SU-DHL-6 (cell line): ENCODE data around the gene TPD52L1.

Experiments
- H2AFZ ChIP-seq: fragments of 200-600 bp; sonication (generic); 2 replicates; pipeline ENCODE4 v1.6.1; 2014; ENCODE audit warnings: low read depth, mild to moderate bottlenecking, moderate library complexity, mixed read lengths, antibody characterized with exemption, low read length; ENCODE audit not compliant: severe bottlenecking
- H3F3A ChIP-seq: fragments of 200-600 bp; shearing (Covaris generic); 2 replicates; pipeline ENCODE4 v1.6.0; 2016; ENCODE audit warnings: antibody characterized with exemption, mild to moderate bottlenecking; ENCODE audit not compliant: insufficient read depth
- H3K27ac ChIP-seq: fragments of 200-600 bp; sonication (generic); 2 replicates; pipeline ENCODE4 v1.5.1; 2016; ENCODE audit warnings: low read depth, mild to moderate bottlenecking, low read length, moderate library complexity, mixed read lengths
- H3K27me3 ChIP-seq: fragments of 200-600 bp; sonication (generic), shearing (Covaris generic); 2 replicates; pipeline ENCODE4 v1.6.0; 2014; ENCODE audit warnings: mild to moderate bottlenecking, low read length
- H3K36me3 ChIP-seq: fragments of 200-600 bp; sonication (generic); 2 replicates; pipeline ENCODE4 v1.6.1; 2014; ENCODE audit warnings: mild to moderate bottlenecking, low read length, mixed read lengths
- H3K4me2 ChIP-seq: fragments of 300-600, 200-600 bp; shearing (Covaris generic), sonication (generic); 2 replicates; pipeline ENCODE4 v1.6.0; 2014; ENCODE audit warnings: low read length, low read depth, mild to moderate bottlenecking; ENCODE audit not compliant: poor library complexity, severe bottlenecking
- H3K4me3 ChIP-seq: fragments of 200-600 bp; sonication (generic); 2 replicates; pipeline ENCODE4 v1.5.1; 2014; ENCODE audit warnings: antibody characterized with exemption, low read length, mild to moderate bottlenecking, mixed read lengths; ENCODE audit not compliant: insufficient read depth, poor library complexity, severe bottlenecking
- H3K79me2 ChIP-seq: fragments of 200-600 bp; sonication (generic); 2 replicates; pipeline ENCODE4 v1.6.1; 2014; ENCODE audit warnings: mild to moderate bottlenecking, low read length, moderate library complexity; ENCODE audit not compliant: insufficient read depth
- H3K9ac ChIP-seq: fragments of 200-600 bp; sonication (generic); 2 replicates; pipeline ENCODE4 v1.7.0; 2014; ENCODE audit warnings: mild to moderate bottlenecking, low read length
- H3K9me2 ChIP-seq: fragments of 200-600 bp; sonication (generic); replicated peaks from 2 replicates; pipeline ENCODE4 v1.6.1; 2014; ENCODE audit warnings: low read length; ENCODE audit not compliant: insufficient read depth
- H3K9me3 ChIP-seq: fragments of 200-600 bp; sonication (generic); 2 replicates; pipeline ENCODE4 v1.6.1; 2014; ENCODE audit warnings: low read length, mixed read lengths; ENCODE audit not compliant: insufficient read depth
- H4K20me1 ChIP-seq: fragments of 200-600 bp; sonication (generic); 2 replicates; pipeline ENCODE4 v1.6.1; 2014; ENCODE audit warnings: low read depth, mild to moderate bottlenecking, antibody characterized with exemption, low read length, moderate library complexity, mixed read lengths
- EZH2phosphoT487 ChIP-seq: fragments of 200-600 bp; sonication (generic), shearing (Covaris generic); conservative IDR thresholded peaks from 2 replicates; pipeline ENCODE4 v1.6.1; 2018; ENCODE audit warnings: mild to moderate bottlenecking, antibody characterized with exemption, low read length, moderate library complexity, mixed read lengths
- TF ChIP-seq, protein P1 (sequence below): fragments of 200-600 bp; sonication (generic); IDR thresholded peaks from one replicate; pipeline ENCODE4 v1.5.1; 2017; ENCODE audit warnings: antibody characterized with exemption, mild to moderate bottlenecking, low read length, moderate library complexity; ENCODE audit not compliant: insufficient read depth, poor library complexity, severe bottlenecking

The TPD52L1 gene

DNA sequence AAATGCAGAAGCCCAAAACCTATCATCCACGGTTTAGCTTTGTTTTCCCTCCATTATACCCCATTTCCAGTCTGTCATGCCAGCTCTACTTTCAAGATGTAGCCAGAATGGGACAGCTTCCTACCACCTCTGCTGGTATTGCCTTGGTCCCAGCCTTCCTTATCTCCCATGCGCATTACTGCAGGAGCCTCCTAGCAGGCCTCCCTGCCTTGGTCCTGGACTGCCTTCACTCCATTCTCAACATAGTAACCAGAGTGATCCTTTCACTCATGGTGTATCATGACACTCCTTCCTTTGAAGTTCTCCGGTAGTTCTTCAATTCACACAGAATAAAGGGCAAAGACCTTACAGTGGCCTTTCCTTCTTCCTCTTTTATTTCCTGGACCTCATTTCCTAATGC is 15.9 kb downstream of the TPD52L1 start:
- H2AFZ ChIP-seq: no peak overlapping the region
- H3K9ac ChIP-seq: no peak overlapping the region
- no peak for TF ChIP-seq EZH2phosphoT487
- TF ChIP-seq, protein P1, sequence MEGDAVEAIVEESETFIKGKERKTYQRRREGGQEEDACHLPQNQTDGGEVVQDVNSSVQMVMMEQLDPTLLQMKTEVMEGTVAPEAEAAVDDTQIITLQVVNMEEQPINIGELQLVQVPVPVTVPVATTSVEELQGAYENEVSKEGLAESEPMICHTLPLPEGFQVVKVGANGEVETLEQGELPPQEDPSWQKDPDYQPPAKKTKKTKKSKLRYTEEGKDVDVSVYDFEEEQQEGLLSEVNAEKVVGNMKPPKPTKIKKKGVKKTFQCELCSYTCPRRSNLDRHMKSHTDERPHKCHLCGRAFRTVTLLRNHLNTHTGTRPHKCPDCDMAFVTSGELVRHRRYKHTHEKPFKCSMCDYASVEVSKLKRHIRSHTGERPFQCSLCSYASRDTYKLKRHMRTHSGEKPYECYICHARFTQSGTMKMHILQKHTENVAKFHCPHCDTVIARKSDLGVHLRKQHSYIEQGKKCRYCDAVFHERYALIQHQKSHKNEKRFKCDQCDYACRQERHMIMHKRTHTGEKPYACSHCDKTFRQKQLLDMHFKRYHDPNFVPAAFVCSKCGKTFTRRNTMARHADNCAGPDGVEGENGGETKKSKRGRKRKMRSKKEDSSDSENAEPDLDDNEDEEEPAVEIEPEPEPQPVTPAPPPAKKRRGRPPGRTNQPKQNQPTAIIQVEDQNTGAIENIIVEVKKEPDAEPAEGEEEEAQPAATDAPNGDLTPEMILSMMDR: no peak
- no peak overlapping the region for H3K4me3 ChIP-seq
- no peaks in the 10 kb centered on the region for H3K79me2 ChIP-seq
- H3K27me3 ChIP-seq: no peaks in the 10 kb centered on the region
- H3K4me2 ChIP-seq: no peak overlapping the region
- H3K9me3 ChIP-seq: no peaks in the 10 kb centered on the region
- no peaks in the 10 kb centered on the region for H3K36me3 ChIP-seq
- no peaks in the 10 kb centered on the region for H3K9me2 ChIP-seq
- no peak overlapping the region for H3K27ac ChIP-seq
- no peaks in the 10 kb centered on the region for H4K20me1 ChIP-seq
- H3F3A ChIP-seq: no peaks in the 10 kb centered on the region

DNA sequence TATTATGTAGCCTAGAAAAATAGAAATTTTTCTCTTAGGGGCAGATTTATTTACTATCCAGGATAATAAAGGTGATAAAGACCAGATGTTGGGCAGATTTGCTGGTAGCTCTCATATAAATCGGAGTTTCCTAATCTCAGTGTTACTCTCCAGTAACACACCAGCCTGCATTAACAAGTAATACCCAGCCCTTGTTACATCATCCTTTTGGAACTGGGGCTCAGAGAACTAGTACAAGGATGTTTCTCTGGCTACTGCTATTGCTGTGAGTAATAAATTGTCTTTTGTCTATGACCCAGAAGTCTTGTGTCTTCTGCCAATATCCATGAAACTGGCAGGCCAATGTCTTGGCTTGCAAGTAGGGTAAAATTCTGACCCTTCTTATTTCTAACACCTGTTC is 16.8 kb downstream of the TPD52L1 start:
- Histone ChIP-seq H3K36me3 (no peaks in the 10 kb centered on the region), H3K27ac (no peak overlapping the region), H3F3A (no peaks in the 10 kb centered on the region), H3K79me2 (no peaks in the 10 kb centered on the region), H3K9me3 (no peaks in the 10 kb centered on the region), H2AFZ (no peak overlapping the region), H3K27me3 (no peaks in the 10 kb centered on the region), H3K4me3 (no peak overlapping the region), H3K9me2 (no peaks in the 10 kb centered on the region), H3K4me2 (no peak overlapping the region), H4K20me1 (no peaks in the 10 kb centered on the region), H3K9ac (no peak overlapping the region)
- TF ChIP-seq, protein P1: no peak
- TF ChIP-seq EZH2phosphoT487: no peak

- Histone ChIP-seq H4K20me1 (no peaks in the 10 kb centered on the region), H3K27ac (no peak overlapping the region), H3K79me2 (no peaks in the 10 kb centered on the region), H3K36me3 (no peaks in the 10 kb centered on the region), H3K27me3 (no peaks in the 10 kb centered on the region), H3K9me3 (no peaks in the 10 kb centered on the region), H3K9ac (no peak overlapping the region), H2AFZ (no peak overlapping the region), H3F3A (no peaks in the 10 kb centered on the region), H3K4me3 (no peak overlapping the region), H3K9me2 (no peaks in the 10 kb centered on the region), H3K4me2 (no peak overlapping the region)
- TF ChIP-seq, protein P1: no peak
- TF ChIP-seq EZH2phosphoT487: no peak
Measured at GRCh38 chr6:125173341-125174095, 19.9 kb downstream of the TPD52L1 start.
